ENCODE data around the gene RASGRP4.

DNA sequence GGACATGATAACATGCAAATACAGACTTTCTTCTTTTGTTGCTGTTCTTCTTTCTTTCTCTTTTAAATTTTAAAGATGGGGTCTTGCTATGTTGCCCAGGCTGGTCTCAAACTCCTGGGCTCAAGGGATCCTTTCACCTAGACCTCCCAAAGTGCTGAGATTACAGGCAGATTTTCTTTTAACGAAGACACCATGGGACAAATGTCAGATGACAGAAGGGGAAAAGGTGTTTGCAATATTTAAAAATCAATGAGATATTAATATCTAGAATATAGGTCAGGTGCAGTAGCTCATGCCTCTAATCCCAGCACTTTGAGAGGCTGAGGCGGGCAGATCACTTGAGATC is 3.8 kb upstream of the RASGRP4 start:
- no peak for TF ChIP-seq YY1 (IDR thresholded peaks at IDR 0.05; ENCODE audit: insufficient read depth, insufficient read length)
- TF ChIP-seq SUZ12 (IDR thresholded peaks at IDR 0.05; ENCODE audit: extremely low read depth, insufficient read depth, insufficient read length): no peak
- no peak for TF ChIP-seq ZNF274 (IDR thresholded peaks at IDR 0.05; ENCODE audit: low read depth, low read length)
